Measurements from ENCODE around the gene PCDHGA2. TPM values are rescaled to one million over a fixed set of nuclear protein-coding genes. Genes with fewer than 3 reads are reported as not detected.

PCDHGA2 gene
- total RNA-seq, 4 donors from 2014 or later, result 0.15 to 2.9 (median 0.61) TPM

GRCh38 chr5:141319202-141319601 is 19.4 kb upstream of the PCDHGA2 start:
- H3K27me3 ChIP-seq, result no peaks in the 10 kb centered on the region
- peak overlapping the region in 1 of 4 donors; percentile 81 for H3K4me3 ChIP-seq
- peaks cover 0 to 13% (median 4%) of the 10 kb centered on the region in 3 donors for H3K4me1 ChIP-seq
- H3K27ac ChIP-seq, result no peak overlapping the region
- 92 to 94% methylated on average over 6 of the region's 6 CpGs for WGBS, 2 donors
- no peak for DNase-seq
- intact Hi-C loops (cut with DNase I), result no loop called here
- H3K9me3 ChIP-seq, result peaks cover 19 to 87% (median 65%) of the 10 kb centered on the region in 3 donors
- TF ChIP-seq POLR2A (IDR thresholded peaks at IDR 0.05), result no peak
- TF ChIP-seq CTCF (IDR thresholded peaks at IDR 0.05), result no peak
- H3K36me3 ChIP-seq, result peaks cover 5 to 48% (median 10%) of the 10 kb centered on the region in 3 donors

- DNase-seq, result no peak
- peak overlapping the region in 3 of 4 donors; percentile 95 to 97 (median 95) for H3K27ac ChIP-seq
- no peak for TF ChIP-seq CTCF (IDR thresholded peaks at IDR 0.05)
- no peak for TF ChIP-seq POLR2A (IDR thresholded peaks at IDR 0.05)
- no peaks in the 10 kb centered on the region for H3K27me3 ChIP-seq
- peaks cover 0 to 13% (median 4%) of the 10 kb centered on the region in 3 donors for H3K4me1 ChIP-seq
- 70 to 80% methylated on average over 5 of the region's 5 CpGs for WGBS, 2 donors
- H3K9me3 ChIP-seq, result peaks cover 19 to 86% (median 61%) of the 10 kb centered on the region in 3 donors
- H3K4me3 ChIP-seq, result peak overlapping the region; percentile 55 to 82 (median 76)
- peaks cover 5 to 48% (median 10%) of the 10 kb centered on the region in 3 donors for H3K36me3 ChIP-seq
- intact Hi-C loops (cut with DNase I), result no loop called here
Observed at GRCh38 chr5:141319699-141320098, 18.9 kb upstream of the PCDHGA2 start.

DNA sequence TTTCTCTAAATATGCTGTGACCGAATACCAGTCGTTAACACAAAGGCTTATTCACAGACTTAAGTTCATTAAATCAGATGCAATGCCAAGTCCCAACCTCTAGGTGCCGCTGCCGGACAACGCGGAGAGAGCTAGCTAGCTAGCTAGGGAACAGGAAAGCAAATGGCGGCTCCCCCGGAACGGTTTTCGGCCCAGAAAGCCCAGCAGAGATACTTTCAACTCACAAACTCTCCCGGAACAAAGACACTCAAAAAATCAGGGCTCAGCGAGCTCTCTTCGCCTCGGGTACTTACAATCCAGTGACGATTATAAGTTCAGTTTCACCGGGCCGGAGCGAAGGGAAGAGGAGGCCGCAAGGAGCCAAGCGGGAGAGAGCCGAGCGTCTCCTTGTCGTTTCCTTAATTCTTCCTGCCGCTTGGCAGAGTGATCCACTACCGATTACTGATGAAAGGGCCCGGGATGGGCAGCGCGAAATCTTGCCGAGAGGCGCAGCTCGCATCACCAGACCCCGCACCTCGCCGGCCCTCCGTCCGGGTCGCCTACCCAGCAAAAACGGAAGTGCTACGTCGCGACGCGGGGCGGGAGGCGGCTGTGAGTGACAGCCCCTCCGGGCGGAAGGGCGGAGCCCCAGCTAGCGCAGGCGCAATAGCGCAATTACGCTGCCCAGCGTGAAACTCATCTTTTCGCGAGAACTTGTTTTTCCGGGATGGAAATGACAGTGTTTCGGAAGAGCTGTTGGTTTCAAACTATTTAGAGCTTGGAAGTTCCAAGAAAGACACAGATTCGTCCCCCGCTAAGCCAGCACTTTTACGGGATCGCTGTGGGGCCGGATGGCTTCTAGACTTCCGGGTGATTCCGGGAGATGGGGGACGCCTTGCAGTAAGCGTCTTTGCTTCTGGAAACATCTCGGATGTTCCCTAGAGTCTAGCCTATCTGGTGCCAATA is 18.1 kb upstream of the PCDHGA2 start, which contains the start of gene TAF7:
TAF7 (minus strand) TSS at position 560 of the 945 bp plus-strand sequence. CDS start 740 bp downstream, outside the sequence.
- peaks cover 5 to 44% (median 10%) of the 10 kb centered on the region in 3 donors for H3K36me3 ChIP-seq
- TF ChIP-seq CTCF (IDR thresholded peaks at IDR 0.05) (peak; percentile 73 to 88 (median 80)), POLR2A (IDR thresholded peaks at IDR 0.05) (peak in 3 of 4 donors; percentile 79 to 95 (median 85))
- H3K27ac ChIP-seq, result peak within 1 kb of the TSS; percentile 86 to 97 (median 95)
- peak within 1 kb of the TSS; percentile 55 to 82 (median 76) for H3K4me3 ChIP-seq
- peaks cover 19 to 86% (median 53%) of the 10 kb centered on the region in 3 donors for H3K9me3 ChIP-seq
- intact Hi-C loops (cut with DNase I), result no loop called here
- DNase-seq, result peak; percentile 63
- 3 to 4% methylated on average over 32 to 41 of the region's 67 CpGs for WGBS, 2 donors
- H3K4me1 ChIP-seq, result peaks cover 0 to 13% (median 4%) of the 10 kb centered on the region in 3 donors
- no peaks in the 10 kb centered on the region for H3K27me3 ChIP-seq

DNA sequence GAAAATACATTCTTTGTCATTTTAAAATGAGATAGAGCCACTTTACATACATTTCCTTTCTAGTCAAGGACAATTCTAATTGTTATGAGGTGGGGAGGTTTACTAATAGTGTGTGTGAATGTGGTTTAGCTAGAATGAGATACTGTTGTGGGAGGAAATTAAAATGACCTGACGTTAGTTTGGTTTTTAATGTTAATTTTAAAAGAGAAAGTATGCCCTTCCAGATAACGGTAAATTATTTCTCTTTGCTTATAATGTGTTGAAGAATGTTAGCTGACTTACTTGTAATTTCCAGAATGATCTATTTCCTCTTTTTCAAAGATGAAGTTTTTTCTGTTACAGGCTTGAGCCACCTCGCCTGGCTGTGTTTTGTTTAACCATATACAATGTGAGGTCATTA is 16.3 kb upstream of the PCDHGA2 start:
- Histone ChIP-seq H3K27me3 (peaks cover 0 to 5% (median 0%) of the 10 kb centered on the region in 4 donors), H3K36me3 (peaks cover 5 to 26% (median 10%) of the 10 kb centered on the region in 3 donors), H3K27ac (no peak overlapping the region), H3K4me1 (peaks cover 0 to 13% (median 4%) of the 10 kb centered on the region in 3 donors), H3K9me3 (peaks cover 19 to 80% (median 36%) of the 10 kb centered on the region in 3 donors), H3K4me3 (no peak overlapping the region)
- WGBS, 2 donors, result 81 to 87% methylated on average over 3 of the region's 3 CpGs
- no peak for DNase-seq
- TF ChIP-seq POLR2A (IDR thresholded peaks at IDR 0.05), result no peak
- no peak for TF ChIP-seq CTCF (IDR thresholded peaks at IDR 0.05)
- intact Hi-C loops (cut with DNase I), result no loop called here
